ENCODE results near the gene MRAP2.

The MRAP2 gene, protein sequence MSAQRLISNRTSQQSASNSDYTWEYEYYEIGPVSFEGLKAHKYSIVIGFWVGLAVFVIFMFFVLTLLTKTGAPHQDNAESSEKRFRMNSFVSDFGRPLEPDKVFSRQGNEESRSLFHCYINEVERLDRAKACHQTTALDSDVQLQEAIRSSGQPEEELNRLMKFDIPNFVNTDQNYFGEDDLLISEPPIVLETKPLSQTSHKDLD

DNA sequence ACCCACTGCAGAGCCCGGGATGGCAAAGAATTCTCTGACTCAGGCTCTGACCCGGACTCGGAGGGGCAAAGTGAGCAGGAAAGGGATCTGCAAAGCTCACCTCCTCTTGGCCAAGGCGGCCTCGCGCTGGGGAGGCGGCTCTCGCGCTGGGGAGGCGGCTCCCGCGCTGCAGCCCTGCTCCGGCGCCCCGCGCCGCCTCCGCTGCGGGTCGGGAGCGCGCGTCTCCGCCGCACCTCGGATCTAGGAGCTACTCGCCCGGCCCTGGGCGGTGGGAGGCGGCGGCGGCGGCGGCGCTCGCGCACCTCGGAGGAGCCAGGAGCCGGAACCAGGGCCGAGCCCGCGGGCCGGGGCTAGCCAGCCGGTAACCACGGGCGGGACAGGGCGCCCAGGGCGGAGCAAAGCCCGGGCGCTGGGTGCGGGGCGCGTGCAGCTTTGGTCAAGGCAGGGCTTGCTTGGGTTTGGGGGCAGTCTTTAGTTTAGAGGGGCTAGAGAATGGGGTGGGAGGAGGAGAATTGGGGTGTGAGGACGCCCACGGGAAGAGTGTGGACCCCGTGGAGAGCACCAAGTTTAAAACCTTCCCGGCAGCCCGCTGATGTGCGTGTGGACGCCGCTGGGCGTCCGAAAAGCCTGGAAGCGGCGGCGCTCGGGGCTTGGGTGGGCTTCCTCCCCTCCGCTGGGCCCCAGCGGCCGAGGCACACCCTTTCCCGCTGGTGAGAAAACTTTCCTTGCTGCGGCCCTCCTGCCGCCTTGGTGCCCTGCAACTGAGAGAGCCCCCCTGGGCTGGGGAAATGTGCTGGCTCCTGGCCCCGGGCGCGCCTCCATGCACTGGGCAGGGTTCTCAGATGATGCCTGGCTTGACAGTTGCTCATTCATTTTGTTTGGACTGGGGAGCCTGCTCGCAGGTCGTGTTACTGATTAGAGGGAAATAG, at the start of gene MRAP2:
TSS of gene MRAP2 (plus strand) at position 250 of the 929 bp plus-strand sequence. CDS start 21,547 bp downstream, outside the sequence.
- DNase-seq (ENCODE audit: low read depth) = no peak

DNA sequence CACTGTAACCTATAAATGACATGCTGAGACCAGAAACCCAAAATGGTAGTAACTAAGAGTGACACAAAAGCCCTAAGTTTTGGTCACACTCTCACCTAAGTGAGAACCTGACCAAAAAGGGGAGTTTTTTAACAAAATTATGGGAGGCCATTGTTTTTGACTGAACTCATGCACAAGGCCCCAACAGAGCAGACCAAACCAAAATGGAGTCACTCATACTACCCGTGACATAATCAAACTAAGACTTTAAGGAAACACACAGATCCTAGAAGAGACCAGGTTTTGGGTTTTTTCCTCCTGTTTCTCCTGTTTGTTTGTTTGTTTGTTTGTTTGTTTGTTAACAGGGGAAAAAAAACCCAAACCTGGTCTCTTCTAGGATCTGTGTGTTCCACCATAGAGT, 49.2 kb upstream of the MRAP2 start:
- DNase-seq (ENCODE audit: low read depth) = no peak

DNA sequence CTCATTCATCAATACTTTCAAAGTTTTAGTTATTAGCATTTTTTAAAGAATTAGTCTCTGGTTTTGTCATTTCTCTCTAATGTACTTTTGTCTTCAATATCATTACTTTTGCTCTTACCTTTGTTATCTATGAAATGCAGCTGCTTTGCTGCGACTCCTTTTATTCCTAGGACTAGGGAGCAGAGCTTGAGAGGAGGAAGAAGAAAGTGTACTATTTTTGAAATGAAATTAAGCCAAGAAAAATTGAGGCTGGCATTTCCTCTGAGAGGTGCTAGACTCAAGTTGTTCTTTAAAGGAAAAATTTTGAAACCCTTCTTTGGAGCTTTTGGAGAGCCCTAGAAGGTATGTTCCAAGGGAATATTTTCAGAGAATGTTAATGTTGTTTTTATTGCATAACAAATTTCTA, 48.3 kb upstream of the MRAP2 start:
- DNase-seq (ENCODE audit: low read depth) = no peak

DNA sequence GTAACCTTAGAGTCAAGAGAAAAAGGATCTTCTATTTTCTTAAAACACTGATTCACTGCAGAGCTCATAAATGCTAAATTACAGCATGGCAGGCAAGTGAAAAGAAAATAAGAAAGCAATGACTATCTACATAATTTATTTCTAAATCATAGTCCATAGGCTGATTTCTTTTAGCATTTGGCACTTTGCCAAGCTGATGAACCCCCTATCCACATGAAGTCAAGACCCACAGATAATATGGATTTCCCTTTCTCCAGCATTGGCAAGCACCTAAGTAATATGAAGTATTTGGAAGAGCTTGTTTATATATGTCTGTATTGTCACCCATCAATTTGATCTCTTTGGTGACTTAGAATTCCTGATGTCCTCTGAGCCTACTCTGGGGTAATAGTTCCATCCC, 47.9 kb upstream of the MRAP2 start:
- no peak for DNase-seq (ENCODE audit: low read depth)

DNA sequence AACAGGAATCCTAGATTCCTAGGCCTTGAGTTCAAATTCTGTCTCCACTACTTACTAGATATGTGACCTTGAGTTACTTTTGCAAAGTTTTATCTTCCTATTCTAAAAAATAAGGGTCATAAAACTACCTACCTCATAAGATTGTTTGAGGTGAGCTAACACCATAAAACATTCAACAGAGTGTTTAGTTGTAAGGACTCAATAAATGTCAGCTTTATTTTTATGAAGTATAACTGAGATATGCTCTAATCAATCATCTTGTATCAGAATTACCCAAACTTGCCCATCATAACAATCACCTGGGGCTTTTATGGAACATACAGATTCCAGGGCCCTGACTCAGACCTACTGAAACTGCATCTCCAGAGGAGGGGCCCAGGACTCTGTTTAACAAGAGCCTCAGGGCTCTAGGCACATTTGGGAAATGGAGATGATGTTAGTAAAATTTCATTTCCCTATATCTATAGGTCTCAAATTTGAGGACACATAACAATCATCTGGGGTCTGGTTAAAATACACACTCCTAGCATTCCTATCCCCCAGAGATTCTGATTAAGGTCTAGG, 35.5 kb upstream of the MRAP2 start:
- DNase-seq (ENCODE audit: low read depth) = no peak

DNA sequence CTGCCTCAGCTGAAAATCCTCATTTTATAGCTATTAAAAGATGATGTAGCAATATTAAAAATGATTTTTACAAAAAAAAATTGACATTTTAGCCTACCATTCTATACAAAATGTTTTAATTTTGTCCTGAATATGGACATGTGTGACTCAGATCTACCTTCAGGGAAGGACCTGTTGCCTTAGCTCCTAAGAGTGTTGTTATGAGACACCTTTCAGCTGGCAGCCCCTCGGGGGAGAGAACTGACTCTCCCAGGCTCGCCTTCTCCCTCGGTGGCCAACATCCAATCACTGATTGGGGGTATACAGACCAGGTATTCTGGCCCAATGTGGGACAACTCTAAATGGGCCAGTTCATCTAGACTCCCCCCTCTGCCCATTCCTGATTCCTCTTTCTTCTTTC, 32.5 kb upstream of the MRAP2 start:
- DNase-seq (ENCODE audit: low read depth) = no peak

DNA sequence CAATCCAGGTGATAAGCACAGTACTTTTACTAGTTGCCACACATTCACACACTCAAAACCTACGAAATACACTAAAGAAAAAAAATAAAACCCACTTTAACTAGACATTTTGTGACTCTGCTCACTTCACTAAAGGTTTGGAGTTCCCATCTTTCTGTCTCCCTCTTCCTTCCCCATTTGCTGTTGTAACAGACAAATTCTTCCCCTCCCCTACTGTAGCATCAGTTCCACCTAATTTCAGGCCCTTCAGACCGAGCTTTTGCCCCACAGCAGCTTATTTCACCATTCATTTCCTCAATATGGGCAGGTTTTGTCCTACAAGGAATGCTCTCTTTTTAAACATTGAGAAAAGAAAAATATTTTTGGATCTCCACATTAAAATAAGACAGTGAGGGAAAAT, 31.3 kb upstream of the MRAP2 start:
- DNase-seq (ENCODE audit: low read depth) = no peak

DNA sequence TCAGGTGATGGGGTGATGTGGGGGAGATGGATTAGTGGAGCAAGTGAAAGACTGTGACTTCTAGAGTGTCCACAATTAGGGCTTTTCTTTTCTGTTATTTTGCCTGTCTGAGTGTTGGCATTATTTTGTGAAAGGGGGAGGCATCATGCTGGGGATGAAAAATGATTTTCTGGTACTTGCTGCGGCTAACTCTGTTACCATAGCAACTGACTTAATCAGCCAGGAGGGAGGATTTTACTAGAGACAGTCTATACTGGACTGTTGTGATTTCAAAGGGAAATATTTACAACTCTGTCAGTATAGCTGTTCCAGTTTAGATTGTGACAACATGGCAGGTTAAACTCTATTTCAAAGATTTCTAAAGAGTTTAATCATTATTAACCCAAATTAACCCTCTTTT, 30.4 kb upstream of the MRAP2 start:
- no peak for DNase-seq (ENCODE audit: low read depth)

DNA sequence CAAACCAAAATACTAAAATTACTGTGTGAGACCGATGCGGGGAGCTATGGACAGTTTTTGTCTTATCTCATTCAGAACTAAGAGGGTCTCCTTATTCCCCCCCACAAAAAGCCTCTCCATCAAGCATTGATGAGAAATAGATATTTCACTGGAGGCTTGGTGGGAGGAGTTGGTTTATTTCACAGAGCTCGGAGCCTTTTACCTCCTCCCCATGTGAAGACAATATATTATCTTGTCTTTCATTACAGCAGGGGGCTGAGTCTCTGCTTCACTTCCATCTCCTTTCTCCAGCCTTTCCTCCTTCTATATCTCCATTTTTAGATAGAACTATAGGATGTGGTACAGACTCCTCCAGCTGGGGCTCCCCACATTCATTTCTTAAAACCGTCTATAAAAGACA, 29.9 kb upstream of the MRAP2 start:
- no peak for DNase-seq (ENCODE audit: low read depth)

DNA sequence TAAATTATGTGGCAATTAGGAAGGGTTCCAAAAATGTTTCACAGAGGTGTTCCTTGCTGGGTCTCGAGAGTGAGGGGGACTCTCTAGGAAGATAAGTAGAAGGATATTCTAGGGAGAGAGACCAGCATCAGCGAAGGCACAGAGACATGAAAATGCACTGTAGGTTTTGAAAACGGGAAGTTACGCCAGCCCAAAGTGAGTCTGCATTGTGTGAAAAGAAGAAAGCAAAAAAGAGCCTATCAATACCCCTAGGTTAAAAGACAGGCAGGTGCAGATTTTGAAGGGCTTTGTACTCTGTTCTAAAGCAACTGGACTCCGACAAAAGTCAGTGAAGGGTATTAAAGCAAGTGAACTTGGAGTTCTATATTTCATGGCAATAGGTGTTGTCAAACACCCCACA, 25.7 kb upstream of the MRAP2 start:
- DNase-seq (ENCODE audit: low read depth) = no peak

DNA sequence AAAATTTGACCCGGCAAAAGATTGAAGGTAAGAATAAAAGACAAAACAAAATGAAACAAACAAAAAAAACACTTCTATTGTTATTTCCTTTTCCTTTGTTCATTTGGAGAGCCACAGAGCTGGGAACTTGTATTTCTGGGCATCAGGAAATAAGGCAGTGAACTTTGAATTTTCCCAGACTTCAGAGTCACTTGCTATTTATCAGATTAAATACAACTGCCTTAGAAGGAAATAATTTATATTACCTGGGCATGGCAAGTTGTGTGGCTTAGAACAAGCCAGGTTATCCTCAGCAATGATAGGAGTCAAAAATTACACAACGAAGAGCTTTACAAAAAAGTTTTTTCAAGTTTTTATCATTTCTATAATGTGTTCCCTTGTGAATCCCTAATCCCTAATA, 20.2 kb upstream of the MRAP2 start:
- no peak for DNase-seq (ENCODE audit: low read depth)

DNA sequence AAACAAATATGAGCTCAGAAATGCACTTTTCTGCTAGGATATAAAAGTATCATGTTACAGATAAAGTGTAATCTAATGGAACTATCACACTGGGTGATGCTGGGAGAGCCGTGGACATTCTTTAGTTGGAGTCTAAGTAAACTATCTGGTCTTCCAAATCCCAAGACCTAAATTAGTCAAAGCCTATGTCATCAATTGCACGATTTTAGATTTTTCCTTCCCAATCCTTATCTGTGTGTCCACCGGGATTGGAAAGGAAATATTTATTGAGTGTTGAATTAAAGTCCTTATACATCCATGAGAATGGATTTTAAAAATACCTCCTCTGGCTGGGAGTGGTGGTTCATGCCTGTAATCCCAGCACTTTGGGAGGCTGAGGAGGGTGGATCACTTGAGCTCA, 19.6 kb upstream of the MRAP2 start:
- no peak for DNase-seq (ENCODE audit: low read depth)

DNA sequence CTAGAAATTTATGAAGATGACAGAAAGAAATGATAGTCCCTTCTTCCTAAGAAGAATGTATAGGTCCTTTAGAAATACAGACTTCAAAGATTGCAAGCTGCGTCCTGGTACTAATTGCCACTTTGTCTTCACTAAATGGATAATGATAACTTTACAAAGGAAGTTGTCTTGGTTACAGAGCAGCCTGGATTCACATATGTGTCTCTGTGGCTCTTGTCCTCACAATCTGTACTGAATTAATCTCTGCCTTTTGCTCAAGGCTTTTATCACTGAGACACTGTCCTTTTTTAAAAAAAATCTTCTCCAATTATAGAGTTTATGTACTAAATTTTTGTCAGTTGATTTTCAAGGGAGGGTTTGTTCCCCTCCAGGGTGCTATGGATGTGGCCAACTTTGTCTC, 17.5 kb upstream of the MRAP2 start:
- no peak for DNase-seq (ENCODE audit: low read depth)

DNA sequence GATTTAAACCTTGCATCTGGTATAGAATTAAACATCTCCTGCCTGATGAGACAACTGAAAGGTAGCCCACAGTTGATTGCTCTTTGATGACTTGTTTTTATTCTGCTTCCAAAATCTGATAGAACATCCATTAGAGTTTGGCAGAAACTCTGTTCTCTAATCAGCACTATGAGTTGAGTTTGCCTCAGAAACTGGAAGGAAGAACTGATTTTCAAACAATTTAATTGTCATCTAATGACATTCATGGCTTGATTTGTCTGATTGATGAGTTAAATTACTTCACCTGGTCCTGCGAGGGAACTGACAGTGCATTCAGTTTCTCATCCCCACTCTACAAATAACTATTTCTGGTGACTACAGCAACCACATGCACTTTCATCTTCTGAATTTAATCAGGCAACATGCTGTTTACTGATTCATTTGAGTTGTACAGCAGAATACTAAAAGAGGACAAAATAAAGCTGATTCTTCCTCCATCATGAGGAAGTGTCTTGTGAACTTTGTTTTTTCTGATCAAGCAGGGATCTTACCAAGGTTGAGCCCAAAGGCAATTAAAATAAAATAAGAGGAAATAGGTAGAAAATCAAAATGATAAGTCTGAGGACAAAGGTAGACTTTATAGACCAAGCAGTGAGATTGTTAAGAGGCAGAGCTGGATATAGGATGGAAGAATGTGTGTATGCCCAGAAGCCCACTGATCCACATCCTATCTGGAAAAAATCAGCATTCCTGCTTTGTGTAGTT, 15.7 kb upstream of the MRAP2 start:
- DNase-seq (ENCODE audit: low read depth) = no peak

DNA sequence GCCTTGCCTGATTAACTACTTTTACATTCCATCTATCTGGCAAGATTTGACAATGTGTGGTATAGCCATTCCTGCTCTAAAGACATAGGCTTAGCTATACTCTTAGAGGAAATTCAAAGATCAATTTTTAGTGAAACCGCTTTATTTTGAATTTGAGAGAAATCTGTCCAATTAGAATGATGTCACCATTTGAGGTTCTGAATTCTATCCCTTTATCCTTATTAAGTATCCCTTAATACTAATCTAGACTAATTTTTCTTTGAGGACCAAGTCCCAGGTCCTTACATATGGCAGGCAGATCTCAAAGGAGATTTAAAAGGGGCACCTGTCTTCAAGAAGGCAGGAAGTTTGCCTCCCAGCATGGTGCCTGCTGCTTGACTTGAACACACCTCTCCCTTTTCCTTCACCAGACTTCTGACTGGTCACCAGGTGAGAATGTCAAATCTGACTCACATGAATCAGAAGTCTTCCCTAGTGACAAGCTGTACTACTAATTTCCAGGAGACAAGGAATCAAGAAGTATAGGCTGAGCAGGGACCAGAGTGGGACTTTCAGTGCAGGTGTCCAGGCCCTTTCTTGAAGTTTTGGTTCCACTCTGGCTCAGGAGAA, 15.0 kb upstream of the MRAP2 start:
- no peak for DNase-seq (ENCODE audit: low read depth)

DNA sequence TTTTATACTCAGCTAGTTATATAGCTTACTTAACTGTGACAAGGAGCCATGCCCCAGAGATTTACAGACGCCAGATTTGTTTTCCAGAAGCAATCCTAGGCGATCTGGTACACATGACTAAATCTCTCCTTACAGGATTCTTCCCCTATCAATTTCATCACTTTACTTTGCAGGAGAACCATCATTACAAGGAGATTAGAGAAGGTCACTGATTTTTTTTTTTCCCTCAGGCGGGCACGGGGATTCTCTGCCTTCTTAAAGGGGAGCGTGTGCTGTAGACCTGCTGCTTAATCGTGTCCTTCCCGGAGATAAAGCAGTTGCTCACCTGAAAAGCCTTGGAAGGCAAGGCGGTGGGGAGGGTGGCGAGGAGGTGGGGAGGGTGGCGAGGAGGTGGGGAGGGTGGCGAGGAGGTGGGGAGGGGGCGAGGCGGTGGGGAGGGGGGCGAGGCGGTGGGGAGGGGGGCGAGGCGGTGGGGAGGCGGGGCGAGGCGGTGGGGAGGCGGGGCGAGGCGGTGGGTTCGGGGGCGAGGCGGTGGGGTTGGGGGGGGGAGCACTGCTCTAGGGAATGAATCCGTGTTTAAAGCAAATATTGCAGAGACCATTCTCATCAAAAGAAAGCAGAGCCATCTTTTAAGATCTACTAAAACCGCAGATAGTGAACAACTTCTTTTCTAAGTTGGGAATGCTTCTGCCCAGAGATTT, 14.3 kb upstream of the MRAP2 start:
- no peak for DNase-seq (ENCODE audit: low read depth)

DNA sequence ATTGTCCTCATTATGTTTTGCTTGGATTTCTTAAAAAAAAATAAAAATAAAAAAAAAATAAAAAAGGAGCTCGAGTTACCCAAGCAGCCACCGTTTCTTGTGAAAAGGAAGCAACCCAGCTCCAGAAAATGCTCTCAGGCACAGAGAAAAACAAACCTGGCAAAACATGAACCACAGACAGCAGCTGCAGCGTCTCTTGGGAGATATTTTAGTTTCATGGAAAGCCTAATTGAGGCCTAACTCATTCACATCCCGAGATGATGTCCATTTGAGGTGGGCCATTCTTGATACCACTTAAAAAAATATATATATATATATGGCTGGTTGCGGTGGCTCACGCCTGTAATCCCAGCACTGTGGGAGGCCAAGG, 13.7 kb upstream of the MRAP2 start:
- no peak for DNase-seq (ENCODE audit: low read depth)

DNA sequence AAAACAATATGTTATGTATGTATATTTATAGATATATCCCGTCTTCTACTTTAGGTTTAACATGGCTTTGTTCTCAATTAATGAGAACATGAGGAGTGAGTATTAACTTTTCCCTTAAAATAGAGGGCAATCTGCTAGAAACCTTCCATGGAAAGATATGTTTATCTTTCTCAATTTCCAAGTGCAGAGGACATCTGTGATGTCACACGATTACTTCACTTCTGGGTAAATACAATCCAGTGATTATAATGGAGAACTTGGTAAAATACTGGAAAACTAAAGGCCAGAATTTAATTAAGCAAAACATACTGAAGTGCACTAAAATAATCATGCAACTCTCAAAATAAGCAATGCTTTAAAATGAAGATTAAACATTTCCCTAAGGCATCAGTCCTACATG, 11.9 kb upstream of the MRAP2 start:
- DNase-seq (ENCODE audit: low read depth) = no peak

DNA sequence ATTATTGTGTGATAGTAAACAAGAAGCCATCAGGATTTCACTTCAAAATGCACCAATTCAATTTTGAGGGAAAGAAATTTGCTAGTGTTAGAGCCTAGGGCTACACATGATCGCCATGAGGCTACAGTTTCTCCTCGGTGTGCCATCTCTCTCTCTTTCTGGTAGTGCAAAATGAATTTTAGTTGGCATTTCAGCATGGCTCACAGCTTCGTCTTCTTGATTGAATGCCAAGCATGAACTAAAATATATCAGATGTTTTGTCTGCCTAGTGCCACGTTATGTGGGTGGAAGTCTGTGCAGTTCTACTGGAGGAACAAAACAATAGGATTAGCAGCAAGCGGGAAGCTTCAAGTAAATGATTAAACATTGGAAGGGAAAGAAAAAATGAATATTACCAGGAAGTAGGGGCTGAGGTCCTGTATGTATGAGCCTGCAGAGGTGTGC, 6.8 kb upstream of the MRAP2 start:
- no peak for DNase-seq (ENCODE audit: low read depth)

DNA sequence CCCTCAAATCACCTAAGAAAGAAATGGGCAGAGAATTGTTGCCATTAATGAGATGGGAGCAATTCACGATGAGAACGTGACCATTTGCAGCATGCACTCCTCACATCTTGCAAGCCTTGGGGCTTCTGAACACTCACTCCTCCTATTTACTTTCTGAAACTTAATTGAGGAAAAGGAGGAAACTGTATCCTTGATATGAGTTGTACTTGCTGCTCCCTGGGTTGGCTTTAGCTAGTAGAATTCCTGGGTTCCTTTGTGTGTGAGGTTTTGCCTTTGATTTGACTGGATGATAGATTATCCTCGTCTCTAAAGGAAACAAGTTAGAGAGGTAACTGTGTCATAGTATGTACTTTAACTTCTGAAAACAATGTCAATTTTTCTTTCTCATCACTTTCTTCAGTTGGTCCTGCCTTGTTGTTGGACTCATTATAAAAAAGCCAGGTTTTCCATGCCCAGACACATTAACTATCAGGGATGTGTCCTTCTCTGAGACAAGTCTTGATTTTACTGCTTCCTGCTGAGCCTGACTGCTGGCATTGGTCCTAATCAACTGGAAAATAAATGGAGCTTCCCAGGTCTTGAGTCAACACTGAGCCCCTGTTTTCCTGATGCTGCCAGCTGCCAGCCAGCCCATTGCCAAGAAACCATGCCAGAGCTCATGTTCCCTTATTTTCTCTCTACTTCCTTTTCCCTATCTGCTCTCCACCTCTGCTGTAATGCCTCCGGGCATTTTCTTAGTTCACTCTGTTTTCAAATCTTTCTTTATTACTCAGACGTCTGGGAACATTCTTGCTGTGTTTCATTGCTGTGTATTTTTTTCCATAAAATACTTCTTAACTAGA, 6.0 kb upstream of the MRAP2 start:
- no peak for DNase-seq (ENCODE audit: low read depth)

DNA sequence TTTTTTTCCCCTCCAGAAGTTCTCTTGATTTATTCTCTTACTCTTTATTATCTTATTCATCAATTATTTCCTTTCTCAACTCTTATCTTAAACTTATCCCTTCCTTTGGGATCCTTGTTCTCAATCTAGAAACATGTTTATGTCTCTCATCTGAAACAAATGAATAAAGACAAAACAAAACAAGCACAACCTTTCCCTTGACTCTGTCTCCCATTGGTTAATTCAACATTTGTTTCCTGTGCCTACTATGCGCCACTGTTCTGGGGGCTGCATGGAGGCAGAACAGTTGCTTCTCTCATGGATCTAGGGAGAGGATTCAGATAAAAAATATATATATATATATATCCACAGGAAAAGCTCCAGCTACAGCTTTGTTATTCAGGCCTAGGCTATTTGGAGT, 5.2 kb upstream of the MRAP2 start:
- DNase-seq (ENCODE audit: low read depth) = no peak
